IMR-90 (cell line): ENCODE results near the gene FAM20A. TPM values are rescaled to one million over a fixed set of nuclear protein-coding genes. Genes with fewer than 3 reads are reported as not detected.

Source experiments
- ATAC-seq: fragments of 200-7000 bp; cut with Tn5 transposase; 2 replicates; pipeline ENCODE4 v1.9.1; 2020; ENCODE audit warnings: low read depth, mild to moderate bottlenecking, moderate library complexity
- BruUV-seq: library from RNA; stranded (reverse); fragments of 400-500 nt; replicated peaks from 2 replicates; lab custom pipeline; 2021; lab: Mats Ljungman, UMichigan
- CTCF ChIA-PET: fragments of 300-600 bp; formaldehyde crosslinking; extraction: SDS; loops from one replicate; lab custom pipeline; 2021; ENCODE audit warnings: antibody characterized with exemption; lab: Yijun Ruan, JAX
- POLR2A ChIA-PET: fragments of 300-600 bp; sonication (Branson Sonifier 250); formaldehyde crosslinking; loops from one replicate; lab custom pipeline; 2022; ENCODE audit warnings: antibody characterized with exemption; ENCODE audit not compliant: unreplicated experiment; lab: Charles Lee
- DNase-seq: peaks from one replicate; pipeline ENCODE4 v3.0.0; 2013
- H2AFZ ChIP-seq: replicated peaks from 2 replicates; pipeline ENCODE3; 2013; ENCODE audit warnings: low read length, mild to moderate bottlenecking; ENCODE audit not compliant: poor library complexity
- H2AK5ac ChIP-seq: 2 replicates; pipeline ENCODE4 v1.6.1; 2013; ENCODE audit warnings: low read depth, low read length, inconsistent platforms
- H2AK9ac ChIP-seq: replicated peaks from 2 replicates; pipeline ENCODE3; 2013; ENCODE audit warnings: mild to moderate bottlenecking, low read depth, low read length, moderate library complexity; ENCODE audit not compliant: poor library complexity
- H2BK120ac ChIP-seq: 2 replicates; pipeline ENCODE4 v1.6.1; 2013; ENCODE audit warnings: low read depth, low read length, inconsistent platforms
- H2BK15ac ChIP-seq: 3 replicates; pipeline ENCODE4 v1.6.1; 2013; ENCODE audit warnings: low read depth, low read length, inconsistent platforms
- H2BK20ac ChIP-seq: 2 replicates; pipeline ENCODE4 v1.6.1; 2013; ENCODE audit warnings: low read depth, mild to moderate bottlenecking, inconsistent platforms, low read length, moderate library complexity
- H2BK5ac ChIP-seq: 2 replicates; pipeline ENCODE4 v1.6.1; 2013; ENCODE audit warnings: mild to moderate bottlenecking, low read depth, low read length, inconsistent platforms; ENCODE audit not compliant: poor library complexity, severe bottlenecking
- H3K14ac ChIP-seq: replicated peaks from 2 replicates; pipeline ENCODE4 v1.6.1; 2013; ENCODE audit warnings: low read depth, low read length, inconsistent platforms
- H3K18ac ChIP-seq: 2 replicates; pipeline ENCODE4 v1.6.1; 2013; ENCODE audit warnings: low read depth, low read length, control low read depth
- H3K23ac ChIP-seq: 2 replicates; pipeline ENCODE4 v1.6.1; 2013; ENCODE audit warnings: low read depth, low read length, inconsistent platforms
- H3K27ac ChIP-seq: 2 replicates; pipeline ENCODE4 v1.5.1; 2013; ENCODE audit warnings: mild to moderate bottlenecking, control low read depth, low read length; ENCODE audit not compliant: insufficient read depth
- H3K27me3 ChIP-seq: 2 replicates; pipeline ENCODE4 v1.6.1; 2013; ENCODE audit warnings: low read length; ENCODE audit not compliant: control insufficient read depth, insufficient read depth
- H3K36me3 ChIP-seq: 2 replicates; pipeline ENCODE4 v1.6.1; 2013; ENCODE audit warnings: low read length, mixed read lengths; ENCODE audit not compliant: control insufficient read depth, insufficient read depth
- H3K4ac ChIP-seq: 2 replicates; pipeline ENCODE4 v1.6.1; 2013; ENCODE audit warnings: low read depth, low read length, inconsistent platforms
- H3K4me1 ChIP-seq: 2 replicates; pipeline ENCODE4 v1.6.1; 2013; ENCODE audit warnings: low read length, mixed read lengths; ENCODE audit not compliant: control insufficient read depth, insufficient read depth
- H3K4me2 ChIP-seq: 2 replicates; pipeline ENCODE4 v1.6.1; 2013; ENCODE audit warnings: low read depth, mild to moderate bottlenecking, control low read depth, low read length, moderate library complexity
- H3K4me3 ChIP-seq: 2 replicates; pipeline ENCODE4 v1.5.1; 2013; ENCODE audit warnings: low read depth, mild to moderate bottlenecking, control low read depth, low read length, moderate library complexity; ENCODE audit not compliant: insufficient read depth
- H3K56ac ChIP-seq: 2 replicates; pipeline ENCODE4 v1.6.1; 2013; ENCODE audit warnings: low read length, inconsistent platforms; ENCODE audit not compliant: insufficient read depth; ENCODE audit errors: extremely low read depth
- H3K79me1 ChIP-seq, 2 experiments: 2 replicates each; pipeline ENCODE4 v1.6.1; 2013; ENCODE audit warnings: low read length in 2 of 2, inconsistent platforms in 1 of 2, low read depth in 1 of 2
- H3K9ac ChIP-seq: 2 replicates; pipeline ENCODE4 v1.6.1; 2013; ENCODE audit warnings: low read depth, low read length, control low read depth
- H3K9me1 ChIP-seq: 2 replicates; pipeline ENCODE4 v1.6.1; 2013; ENCODE audit warnings: low read length, inconsistent platforms; ENCODE audit not compliant: insufficient read depth
- H3K9me3 ChIP-seq: 2 replicates; pipeline ENCODE4 v1.6.1; 2013; ENCODE audit warnings: low read length; ENCODE audit not compliant: control insufficient read depth, insufficient read depth
- H4K20me1 ChIP-seq: 2 replicates; pipeline ENCODE4 v1.6.1; 2013; ENCODE audit warnings: low read length, inconsistent platforms; ENCODE audit not compliant: insufficient read depth
- H4K5ac ChIP-seq: 2 replicates; pipeline ENCODE4 v1.6.1; 2013; ENCODE audit warnings: mild to moderate bottlenecking, low read depth, low read length, control low read depth
- H4K8ac ChIP-seq, 2 experiments: 2 replicates each; pipeline ENCODE4 v1.6.1; 2013; ENCODE audit warnings: low read depth in 2 of 2, low read length in 2 of 2, control low read depth in 1 of 2, inconsistent platforms in 1 of 2
- H4K91ac ChIP-seq: 2 replicates; pipeline ENCODE4 v1.6.1; 2013; ENCODE audit warnings: low read depth, low read length, inconsistent platforms; ENCODE audit not compliant: insufficient read depth
- BHLHE40 ChIP-seq: fragments of 150-350 bp; IDR thresholded peaks from 2 replicates; pipeline ENCODE4 v1.6.1; 2016; ENCODE audit warnings: mild to moderate bottlenecking, low read depth, low read length
- CEBPB ChIP-seq: IDR thresholded peaks from 2 replicates; pipeline ENCODE4 v1.6.1; 2012; ENCODE audit warnings: low read depth, low read length, improper control_type of control experiment
- CHD1 ChIP-seq: IDR thresholded peaks from 2 replicates; pipeline ENCODE4 v1.6.1; 2012; ENCODE audit warnings: low read depth, low read length, improper control_type of control experiment
- FOS ChIP-seq: fragments of 150-350 bp; IDR thresholded peaks from 2 replicates; pipeline ENCODE4 v1.6.1; 2016; ENCODE audit warnings: low read depth, low read length
- MAFK ChIP-seq: IDR thresholded peaks from 2 replicates; pipeline ENCODE4 v1.6.1; 2012; ENCODE audit warnings: low read depth, low read length, improper control_type of control experiment
- MAZ ChIP-seq: IDR thresholded peaks from 2 replicates; pipeline ENCODE4 v1.6.1; 2012; ENCODE audit warnings: low read depth, mild to moderate bottlenecking, low read length, improper control_type of control experiment, moderate library complexity, borderline replicate concordance
- MXI1 ChIP-seq: IDR thresholded peaks from 2 replicates; pipeline ENCODE4 v1.6.1; 2012; ENCODE audit warnings: low read depth, mild to moderate bottlenecking, low read length, moderate library complexity, borderline replicate concordance
- NFE2L2 ChIP-seq: fragments of 150-350 bp; IDR thresholded peaks from 2 replicates; pipeline ENCODE4 v1.6.1; 2016; ENCODE audit warnings: low read depth, mild to moderate bottlenecking, low read length
- POLR2A ChIP-seq: IDR thresholded peaks from 2 replicates; pipeline ENCODE4 v1.6.1; 2012; ENCODE audit warnings: mild to moderate bottlenecking, low read depth, low read length
- RAD21 ChIP-seq: IDR thresholded peaks from 2 replicates; pipeline ENCODE4 v1.6.1; 2012; ENCODE audit warnings: low read length, improper control_type of control experiment
- RFX5 ChIP-seq: IDR thresholded peaks from 2 replicates; pipeline ENCODE4 v1.8.0; 2012; ENCODE audit warnings: low read depth, mild to moderate bottlenecking, low read length, moderate library complexity
- SMC3 ChIP-seq: fragments of 150-350 bp; IDR thresholded peaks from 2 replicates; pipeline ENCODE4 v1.6.1; 2016; ENCODE audit warnings: low read depth, mild to moderate bottlenecking, antibody characterized with exemption, low read length, moderate library complexity
- WGBS, 2 experiments: methylation state at CpG; one replicate each; pipeline versions ENCODE4 v1.1.5 to v1.1.7; 2013; ENCODE audit warnings: missing lambda C conversion rate in 2 of 2; ENCODE audit not compliant: insufficient read length in 1 of 2; ENCODE audit errors: extremely low coverage in 2 of 2; 5-methylcytosine and 5-hydroxymethylcytosine counted together
- dilution Hi-C: fragments of 300-500 bp; cut with HindIII; formaldehyde crosslinking; loops from one replicate; pipeline ENCODE4 v1.14.3; 2018; ENCODE audit warnings: low sequenced_read_pairs; ENCODE audit not compliant: unreplicated experiment
- in situ Hi-C: fragments of 300-500 bp; cut with MboI; formaldehyde crosslinking; loops from 3 replicates; pipeline ENCODE4 v1.14.3; 2019; ENCODE audit warnings: low sequenced_read_pairs, inconsistent platforms, mixed read lengths
- intact Hi-C: fragments of 100-400 bp; cut with micrococcal nuclease; formaldehyde crosslinking; loops from 2 replicates; pipeline ENCODE4 v1.10.0; 2022
- polyA plus RNA-seq, 3 experiments: library from polyadenylated mRNA; depleted of rRNA; stranded (reverse); fragments of >200 nt; gene quantifications; 2 replicates each; pipeline ENCODE4 v1.2.3, GENCODE V29; 2012; ENCODE audit warnings: low replicate concordance in 1 of 3
- total RNA-seq: library from RNA; depleted of rRNA; stranded (reverse); fragments of >200 nt; gene quantifications from 2 replicates; pipeline ENCODE4 v1.2.3, GENCODE V29; 2012
- TF ChIP-seq, protein P1 (sequence below): fragments of 150-350 bp; IDR thresholded peaks from 2 replicates; pipeline ENCODE4 v1.6.1; 2016; ENCODE audit warnings: low read depth, mild to moderate bottlenecking, low read length, moderate library complexity, borderline replicate concordance
- TF ChIP-seq, protein P2 (sequence below): fragments of 150-350 bp; IDR thresholded peaks from 2 replicates; pipeline ENCODE4 v1.6.1; 2017; ENCODE audit warnings: mild to moderate bottlenecking, antibody characterized with exemption, low read length, low read depth
- TF ChIP-seq, protein P3 (sequence below): conservative IDR thresholded peaks from 2 replicates; pipeline ENCODE4 v1.5.1; 2012; ENCODE audit warnings: mild to moderate bottlenecking, low read depth, low read length, improper control_type of control experiment

The FAM20A gene
- total and polyA plus RNA-seq, 2 of the 4 experiments (the other 2 are of a cell fraction): not detected

DNA sequence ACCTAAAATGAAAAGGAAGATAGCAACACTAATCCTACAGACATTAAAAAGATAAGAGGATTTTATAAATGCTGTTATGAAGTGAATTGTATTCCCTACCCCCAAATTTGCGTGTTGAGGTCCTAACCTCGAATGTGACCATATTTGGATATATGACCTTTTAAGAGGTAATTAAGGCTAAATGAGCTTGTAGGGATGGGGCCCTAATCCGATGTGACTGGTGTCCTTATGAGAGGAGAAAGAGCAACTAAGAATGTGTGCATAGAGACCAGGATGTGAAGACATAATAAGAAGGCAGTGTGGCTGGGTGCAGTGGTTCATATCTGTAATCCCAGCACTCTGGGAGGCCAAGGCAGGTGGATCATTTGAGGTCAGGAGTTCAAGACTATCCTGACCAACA is 48.2 kb upstream of the FAM20A start:
- no peak for ATAC-seq
- dilution Hi-C loops (no loop called here), in situ Hi-C loops (no loop called here), intact Hi-C loops (no loop called here)
- no peak overlapping the region for H4K91ac ChIP-seq
- H3K4me3 ChIP-seq: no peak overlapping the region
- no peak overlapping the region for H3K27ac ChIP-seq
- no peak overlapping the region for H4K8ac ChIP-seq
- ChIA-PET CTCF (no interaction called here), POLR2A (no interaction called here)
- WGBS, 2 experiments: 33% methylated on average over 1 of the region's 3 CpGs; no CpG with 5 or more reads in 1 of the 2 experiments
- no peak for TF ChIP-seq FOS
- no peak for TF ChIP-seq SMC3
- TF ChIP-seq POLR2A: no peak
- TF ChIP-seq, protein P1, sequence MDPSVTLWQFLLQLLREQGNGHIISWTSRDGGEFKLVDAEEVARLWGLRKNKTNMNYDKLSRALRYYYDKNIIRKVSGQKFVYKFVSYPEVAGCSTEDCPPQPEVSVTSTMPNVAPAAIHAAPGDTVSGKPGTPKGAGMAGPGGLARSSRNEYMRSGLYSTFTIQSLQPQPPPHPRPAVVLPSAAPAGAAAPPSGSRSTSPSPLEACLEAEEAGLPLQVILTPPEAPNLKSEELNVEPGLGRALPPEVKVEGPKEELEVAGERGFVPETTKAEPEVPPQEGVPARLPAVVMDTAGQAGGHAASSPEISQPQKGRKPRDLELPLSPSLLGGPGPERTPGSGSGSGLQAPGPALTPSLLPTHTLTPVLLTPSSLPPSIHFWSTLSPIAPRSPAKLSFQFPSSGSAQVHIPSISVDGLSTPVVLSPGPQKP: no peak
- TF ChIP-seq NFE2L2: no peak
- TF ChIP-seq, protein P2, sequence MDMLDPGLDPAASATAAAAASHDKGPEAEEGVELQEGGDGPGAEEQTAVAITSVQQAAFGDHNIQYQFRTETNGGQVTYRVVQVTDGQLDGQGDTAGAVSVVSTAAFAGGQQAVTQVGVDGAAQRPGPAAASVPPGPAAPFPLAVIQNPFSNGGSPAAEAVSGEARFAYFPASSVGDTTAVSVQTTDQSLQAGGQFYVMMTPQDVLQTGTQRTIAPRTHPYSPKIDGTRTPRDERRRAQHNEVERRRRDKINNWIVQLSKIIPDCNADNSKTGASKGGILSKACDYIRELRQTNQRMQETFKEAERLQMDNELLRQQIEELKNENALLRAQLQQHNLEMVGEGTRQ: no peak
- no peak for TF ChIP-seq CEBPB
- TF ChIP-seq, protein P3, sequence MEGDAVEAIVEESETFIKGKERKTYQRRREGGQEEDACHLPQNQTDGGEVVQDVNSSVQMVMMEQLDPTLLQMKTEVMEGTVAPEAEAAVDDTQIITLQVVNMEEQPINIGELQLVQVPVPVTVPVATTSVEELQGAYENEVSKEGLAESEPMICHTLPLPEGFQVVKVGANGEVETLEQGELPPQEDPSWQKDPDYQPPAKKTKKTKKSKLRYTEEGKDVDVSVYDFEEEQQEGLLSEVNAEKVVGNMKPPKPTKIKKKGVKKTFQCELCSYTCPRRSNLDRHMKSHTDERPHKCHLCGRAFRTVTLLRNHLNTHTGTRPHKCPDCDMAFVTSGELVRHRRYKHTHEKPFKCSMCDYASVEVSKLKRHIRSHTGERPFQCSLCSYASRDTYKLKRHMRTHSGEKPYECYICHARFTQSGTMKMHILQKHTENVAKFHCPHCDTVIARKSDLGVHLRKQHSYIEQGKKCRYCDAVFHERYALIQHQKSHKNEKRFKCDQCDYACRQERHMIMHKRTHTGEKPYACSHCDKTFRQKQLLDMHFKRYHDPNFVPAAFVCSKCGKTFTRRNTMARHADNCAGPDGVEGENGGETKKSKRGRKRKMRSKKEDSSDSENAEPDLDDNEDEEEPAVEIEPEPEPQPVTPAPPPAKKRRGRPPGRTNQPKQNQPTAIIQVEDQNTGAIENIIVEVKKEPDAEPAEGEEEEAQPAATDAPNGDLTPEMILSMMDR: no peak
- TF ChIP-seq MAFK: no peak
- TF ChIP-seq RAD21: no peak
- no peak for TF ChIP-seq BHLHE40
- TF ChIP-seq MXI1: no peak
- TF ChIP-seq RFX5: no peak
- no peak for TF ChIP-seq CHD1
- TF ChIP-seq MAZ: no peak
- H4K5ac ChIP-seq: no peak overlapping the region
- no peak for DNase-seq
- H3K27me3 ChIP-seq: no peaks in the 10 kb centered on the region
- no peak overlapping the region for H2BK5ac ChIP-seq
- no TSS peak for BruUV-seq
- no peak overlapping the region for H3K23ac ChIP-seq
- H3K4ac ChIP-seq: no peak overlapping the region
- no peak overlapping the region for H2AK9ac ChIP-seq
- no peaks in the 10 kb centered on the region for H3K4me1 ChIP-seq
- H3K9me1 ChIP-seq: no peaks in the 10 kb centered on the region
- H2BK20ac ChIP-seq: no peak overlapping the region
- no peaks in the 10 kb centered on the region for H3K9me3 ChIP-seq
- no peaks in the 10 kb centered on the region for H4K20me1 ChIP-seq
- H2AFZ ChIP-seq: no peak overlapping the region
- no peak overlapping the region for H3K9ac ChIP-seq
- no peaks in the 10 kb centered on the region for H3K36me3 ChIP-seq
- H2AK5ac ChIP-seq: no peak overlapping the region
- H3K79me1 ChIP-seq: no peaks in the 10 kb centered on the region
- no peak overlapping the region for H3K14ac ChIP-seq
- no peak overlapping the region for H3K4me2 ChIP-seq
- no peak overlapping the region for H2BK120ac ChIP-seq
- H3K18ac ChIP-seq: no peak overlapping the region
- H3K56ac ChIP-seq: no peak overlapping the region
- H2BK15ac ChIP-seq: no peak overlapping the region
